GM20000 (cell line): ENCODE results near the gene ZCCHC24.
"Not testable (repeated sequence)": the region's sequence is repeated elsewhere in the genome, so short reads cannot be mapped to it uniquely, and the experiment has no call there.

Source experiments
- DNase-seq: peaks from one replicate; pipeline ENCODE4 v3.0.0; 2012; ENCODE audit warnings: low spot score
- TF ChIP-seq, protein P1 (sequence below): IDR thresholded peaks from 2 replicates; pipeline ENCODE4 v1.5.1; 2012; ENCODE audit warnings: mild to moderate bottlenecking, control low read depth; ENCODE audit errors: extremely low read depth, missing control alignments

The ZCCHC24 gene

GRCh38 chr10:79335094-79335469 lies 110.3 kb downstream of the ZCCHC24 start:
- TF ChIP-seq, protein P1, sequence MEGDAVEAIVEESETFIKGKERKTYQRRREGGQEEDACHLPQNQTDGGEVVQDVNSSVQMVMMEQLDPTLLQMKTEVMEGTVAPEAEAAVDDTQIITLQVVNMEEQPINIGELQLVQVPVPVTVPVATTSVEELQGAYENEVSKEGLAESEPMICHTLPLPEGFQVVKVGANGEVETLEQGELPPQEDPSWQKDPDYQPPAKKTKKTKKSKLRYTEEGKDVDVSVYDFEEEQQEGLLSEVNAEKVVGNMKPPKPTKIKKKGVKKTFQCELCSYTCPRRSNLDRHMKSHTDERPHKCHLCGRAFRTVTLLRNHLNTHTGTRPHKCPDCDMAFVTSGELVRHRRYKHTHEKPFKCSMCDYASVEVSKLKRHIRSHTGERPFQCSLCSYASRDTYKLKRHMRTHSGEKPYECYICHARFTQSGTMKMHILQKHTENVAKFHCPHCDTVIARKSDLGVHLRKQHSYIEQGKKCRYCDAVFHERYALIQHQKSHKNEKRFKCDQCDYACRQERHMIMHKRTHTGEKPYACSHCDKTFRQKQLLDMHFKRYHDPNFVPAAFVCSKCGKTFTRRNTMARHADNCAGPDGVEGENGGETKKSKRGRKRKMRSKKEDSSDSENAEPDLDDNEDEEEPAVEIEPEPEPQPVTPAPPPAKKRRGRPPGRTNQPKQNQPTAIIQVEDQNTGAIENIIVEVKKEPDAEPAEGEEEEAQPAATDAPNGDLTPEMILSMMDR = no peak

GRCh38 chr10:79334573-79334972 lies 110.9 kb downstream of the ZCCHC24 start:
- TF ChIP-seq, protein P1 = no peak
- DNase-seq = no peak

More at GRCh38 chr10:79335094-79335469, 110.3 kb downstream of the ZCCHC24 start:
- no peak for DNase-seq

DNA sequence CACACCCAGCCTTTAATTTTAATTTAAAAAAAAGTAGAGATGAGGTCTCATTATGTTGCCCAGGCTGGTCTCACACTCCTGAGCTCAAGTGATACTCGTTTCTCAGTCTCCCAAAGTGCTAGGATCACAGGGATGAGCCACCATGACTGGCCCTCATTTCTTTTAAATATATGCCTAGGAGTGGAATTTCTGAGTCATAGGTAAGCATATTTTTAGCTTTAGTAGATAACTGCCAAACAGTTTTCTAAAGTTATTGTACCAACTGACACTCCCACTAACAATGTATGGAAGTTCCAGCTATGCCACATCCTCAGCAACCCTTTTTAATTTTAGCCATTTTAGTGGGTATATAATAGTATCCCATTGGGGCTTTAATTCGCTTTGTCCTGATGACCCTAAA lies 111.9 kb downstream of the ZCCHC24 start:
- TF ChIP-seq, protein P1 = no peak
- no peak for DNase-seq

DNA sequence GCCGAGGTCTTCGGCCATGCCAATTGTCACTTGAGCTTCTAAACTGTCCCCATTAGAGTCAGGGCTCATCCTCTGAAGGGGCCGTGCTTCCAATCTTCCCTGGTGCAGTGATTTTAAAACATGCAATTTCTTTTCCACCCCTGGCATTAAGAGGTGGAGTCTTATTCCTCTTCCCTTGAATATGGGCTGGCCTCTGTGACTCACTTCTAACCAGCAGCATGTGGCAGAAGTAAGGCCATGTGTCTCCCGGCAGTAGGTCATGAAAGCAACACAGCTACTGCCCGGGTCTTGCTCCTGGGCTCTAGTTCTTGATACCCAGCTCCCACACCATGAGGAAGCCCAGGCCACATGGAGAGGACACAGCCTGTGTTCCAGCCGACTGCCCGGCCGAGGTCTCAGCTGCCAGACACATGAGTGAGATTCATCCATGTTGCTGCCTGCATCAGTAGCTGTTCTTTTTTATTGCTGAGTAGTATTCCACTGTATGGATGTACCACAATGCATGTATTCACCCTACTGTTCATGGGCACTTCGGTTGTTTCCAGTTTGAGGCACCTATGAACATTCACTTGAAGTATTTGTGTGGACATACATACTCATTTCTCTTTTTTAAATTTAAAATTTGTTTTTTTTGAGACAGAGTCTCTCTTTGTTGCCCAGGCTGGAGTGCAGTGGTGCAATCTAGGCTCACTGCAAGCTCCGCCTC lies 112.7 kb downstream of the ZCCHC24 start:
- DNase-seq = not testable (repeated sequence)
